NCI-H2196 treated with DMSO at 0.1 percent for 48 hours (cell line): Measurements from ENCODE around the gene EIF3A.
"Not testable (repeated sequence)": the region's sequence is repeated elsewhere in the genome, so short reads cannot be mapped to it uniquely, and the experiment has no call there.

Source experiments
- DNase-seq: peaks from one replicate; lab custom pipeline; 2025; ENCODE audit not compliant: unreplicated experiment; lab: John Stamatoyannopoulos, UW

Gene EIF3A

GRCh38 chr10:119058010-119058409 is 22.6 kb downstream of the EIF3A start:
- DNase-seq = no peak

- no peak for DNase-seq
Observed at GRCh38 chr10:119055472-119055871, 25.1 kb downstream of the EIF3A start.

- no peak for DNase-seq
Observed at GRCh38 chr10:119051775-119052174, 28.8 kb downstream of the EIF3A start.

- no peak for DNase-seq
Observed at GRCh38 chr10:119049777-119050176, 30.8 kb downstream of the EIF3A start.

GRCh38 chr10:119049361-119049760 is 31.3 kb downstream of the EIF3A start:
- no peak for DNase-seq

- DNase-seq = no peak
Observed at GRCh38 chr10:119045561-119045960, 35.1 kb downstream of the EIF3A start.

- no peak for DNase-seq
Observed at GRCh38 chr10:119042169-119042568, 38.4 kb downstream of the EIF3A start.

- DNase-seq = no peak
Observed at GRCh38 chr10:119041326-119041725, 39.3 kb downstream of the EIF3A start.

GRCh38 chr10:119039161-119039560 is 41.5 kb downstream of the EIF3A start:
- no peak for DNase-seq

GRCh38 chr10:119031496-119032059 is 49.0 kb downstream of the EIF3A start:
- DNase-seq = no peak

GRCh38 chr10:119030421-119031250 is 50.0 kb downstream of the EIF3A start:
- DNase-seq = no peak

GRCh38 chr10:119029613-119030420 is 50.8 kb downstream of the EIF3A start, which contains the start of gene NANOS1:
NANOS1 (plus strand) TSS chr10:119029714; CDS start chr10:119029802, 88 bp downstream.
- no peak for DNase-seq

GRCh38 chr10:119028900-119029612 is 51.6 kb downstream of the EIF3A start:
- DNase-seq = peak; percentile 64

- DNase-seq = not testable (repeated sequence)
Observed at GRCh38 chr10:119028445-119028899, 52.1 kb downstream of the EIF3A start.

GRCh38 chr10:119026301-119027110 is 54.1 kb downstream of the EIF3A start:
- no peak for DNase-seq

GRCh38 chr10:119025776-119026175 is 54.8 kb downstream of the EIF3A start:
- DNase-seq = peak; percentile 32

GRCh38 chr10:119025336-119025735 is 55.3 kb downstream of the EIF3A start:
- peak; percentile 37 for DNase-seq

GRCh38 chr10:119024882-119025281 is 55.7 kb downstream of the EIF3A start:
- no peak for DNase-seq

GRCh38 chr10:119023553-119023868 is 57.1 kb downstream of the EIF3A start:
- DNase-seq = no peak

GRCh38 chr10:119022846-119023552 is 57.6 kb downstream of the EIF3A start:
- DNase-seq = no peak
